GM19043 (cell line): ENCODE measurements around the gene FGF9.
A peak's percentile ranks its signal among the peaks of the same experiment; 100 is the strongest.

Experiments
- ATAC-seq: cut with Tn5 transposase; IDR thresholded peaks from one replicate; pipeline ENCODE4 v1.9.1; 2021; ENCODE audit warnings: low read depth; ENCODE audit not compliant: unreplicated experiment

Gene FGF9

GRCh38 chr13:21670883-21671619, at the start of gene FGF9:
TSS of gene FGF9 (plus strand) at chr13:21671073. CDS start at chr13:21671913, 840 bp downstream.
- peak; percentile 79 for ATAC-seq

- no peak for ATAC-seq
These were observed 45.5 kb upstream of the FGF9 start for GRCh38 chr13:21625366-21625765.

GRCh38 chr13:21632196-21632595, 38.7 kb upstream of the FGF9 start:
- ATAC-seq = no peak

GRCh38 chr13:21636656-21637055, 34.2 kb upstream of the FGF9 start:
- ATAC-seq = no peak

GRCh38 chr13:21637296-21637695, 33.6 kb upstream of the FGF9 start:
- ATAC-seq = no peak

- no peak for ATAC-seq
These were observed 32.3 kb upstream of the FGF9 start for GRCh38 chr13:21638319-21639282.

- no peak for ATAC-seq
These were observed 31.3 kb upstream of the FGF9 start for GRCh38 chr13:21639561-21639960.

- ATAC-seq = no peak
These were observed 29.2 kb upstream of the FGF9 start for GRCh38 chr13:21641629-21642028.

- ATAC-seq = no peak
These were observed 13.3 kb upstream of the FGF9 start for GRCh38 chr13:21657538-21657937.

GRCh38 chr13:21659087-21659486, 11.8 kb upstream of the FGF9 start:
- ATAC-seq = no peak

GRCh38 chr13:21661097-21661909, 9.6 kb upstream of the FGF9 start:
- no peak for ATAC-seq

- no peak for ATAC-seq
These were observed 7.7 kb upstream of the FGF9 start for GRCh38 chr13:21663197-21663596.

- ATAC-seq = no peak
These were observed 2.1 kb upstream of the FGF9 start for GRCh38 chr13:21668732-21669275.

- peak; percentile 2 for ATAC-seq
These were observed 629 bp upstream of the FGF9 start for GRCh38 chr13:21670006-21670882.

GRCh38 chr13:21671620-21672286, 880 bp downstream of the FGF9 start:
- ATAC-seq = no peak

GRCh38 chr13:21672287-21672680, 1.4 kb downstream of the FGF9 start:
- ATAC-seq = no peak

- ATAC-seq = no peak
These were observed 2.1 kb downstream of the FGF9 start for GRCh38 chr13:21672796-21673538.

GRCh38 chr13:21673539-21673788, 2.6 kb downstream of the FGF9 start:
- ATAC-seq = peak; percentile 3
